ENCODE data around the gene CMSS1. TPM values are rescaled to one million over a fixed set of nuclear protein-coding genes. Genes with fewer than 3 reads are reported as not detected.

The CMSS1 gene
- total and polyA plus RNA-seq, 8 donors: 2.7 to 33.3 (median 22.1) TPM

DNA sequence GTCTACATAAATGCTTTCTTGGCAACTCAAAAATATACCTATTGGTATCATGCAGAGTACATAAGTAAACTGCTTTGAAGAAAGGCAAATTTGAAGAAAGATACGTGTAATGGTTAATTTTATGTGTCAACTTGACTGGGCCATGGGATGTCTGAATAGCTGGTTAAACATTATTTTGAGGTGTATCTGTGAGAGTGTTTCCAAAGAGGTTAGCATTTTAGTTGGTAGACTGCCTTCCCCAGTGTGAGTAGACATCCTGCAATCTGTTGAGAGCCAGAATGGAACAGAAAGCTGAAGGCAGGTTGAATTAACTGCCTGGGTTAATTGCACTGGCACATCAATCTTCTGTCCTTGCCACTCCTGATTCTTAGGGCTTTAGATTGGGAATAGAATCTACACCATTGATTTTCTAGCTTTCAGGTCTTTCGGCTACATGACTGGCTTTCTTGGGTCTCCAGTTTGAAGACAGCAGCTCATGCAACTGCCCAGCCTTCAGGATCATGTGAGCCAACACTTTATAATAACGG, 98.3 kb downstream of the CMSS1 start:
- DNase-seq: no peak
- TF ChIP-seq EP300 (IDR thresholded peaks at IDR 0.05) (no peak), POLR2AphosphoS5 (IDR thresholded peaks at IDR 0.05) (no peak), POLR2A (IDR thresholded peaks at IDR 0.05) (no peak)
- TF ChIP-seq, protein P1, sequence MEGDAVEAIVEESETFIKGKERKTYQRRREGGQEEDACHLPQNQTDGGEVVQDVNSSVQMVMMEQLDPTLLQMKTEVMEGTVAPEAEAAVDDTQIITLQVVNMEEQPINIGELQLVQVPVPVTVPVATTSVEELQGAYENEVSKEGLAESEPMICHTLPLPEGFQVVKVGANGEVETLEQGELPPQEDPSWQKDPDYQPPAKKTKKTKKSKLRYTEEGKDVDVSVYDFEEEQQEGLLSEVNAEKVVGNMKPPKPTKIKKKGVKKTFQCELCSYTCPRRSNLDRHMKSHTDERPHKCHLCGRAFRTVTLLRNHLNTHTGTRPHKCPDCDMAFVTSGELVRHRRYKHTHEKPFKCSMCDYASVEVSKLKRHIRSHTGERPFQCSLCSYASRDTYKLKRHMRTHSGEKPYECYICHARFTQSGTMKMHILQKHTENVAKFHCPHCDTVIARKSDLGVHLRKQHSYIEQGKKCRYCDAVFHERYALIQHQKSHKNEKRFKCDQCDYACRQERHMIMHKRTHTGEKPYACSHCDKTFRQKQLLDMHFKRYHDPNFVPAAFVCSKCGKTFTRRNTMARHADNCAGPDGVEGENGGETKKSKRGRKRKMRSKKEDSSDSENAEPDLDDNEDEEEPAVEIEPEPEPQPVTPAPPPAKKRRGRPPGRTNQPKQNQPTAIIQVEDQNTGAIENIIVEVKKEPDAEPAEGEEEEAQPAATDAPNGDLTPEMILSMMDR (IDR thresholded peaks at IDR 0.05): no peak
- intact Hi-C loops (cut with DNase I; ENCODE audit: low total_unique reads): no loop called here

DNA sequence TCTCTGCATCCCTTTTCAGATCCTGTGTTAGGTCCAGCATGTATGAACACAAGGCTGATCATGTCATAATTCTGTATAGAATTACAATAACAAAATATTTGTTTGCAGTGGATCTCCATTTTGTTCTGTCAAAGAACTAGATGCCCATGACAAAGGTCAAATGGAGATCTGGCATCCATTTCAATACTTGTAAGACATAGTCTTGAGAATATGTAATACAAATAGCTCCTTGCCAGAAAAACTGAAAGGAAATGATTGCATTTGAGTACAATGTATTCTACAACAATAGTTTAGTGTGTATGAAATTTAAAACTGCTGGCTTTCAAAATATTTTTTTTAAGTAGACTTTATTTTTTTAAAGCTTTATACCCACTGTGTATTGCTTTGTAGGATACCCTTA, 101.1 kb downstream of the CMSS1 start:
- H3K4me3 ChIP-seq: no peak overlapping the region
- peaks cover 7 to 27% (median 21%) of the 10 kb centered on the region in 4 donors for H3K4me1 ChIP-seq
- H3K27me3 ChIP-seq: no peaks in the 10 kb centered on the region
- H3K36me3 ChIP-seq: no peaks in the 10 kb centered on the region
- intact Hi-C loops (cut with DNase I; ENCODE audit: low total_unique reads): no loop called here
- TF ChIP-seq POLR2AphosphoS5 (IDR thresholded peaks at IDR 0.05): no peak
- DNase-seq: peak in 1 of 2 donors; percentile 66
- no peaks in the 10 kb centered on the region for H3K9me3 ChIP-seq
- H3K27ac ChIP-seq: no peak overlapping the region

More for the DNA sequence above, 98.3 kb downstream of the CMSS1 start:
- Histone ChIP-seq H3K27me3 (no peaks in the 10 kb centered on the region), H3K9me3 (no peaks in the 10 kb centered on the region), H3K4me3 (no peak overlapping the region), H3K4me1 (peaks cover 2 to 22% (median 16%) of the 10 kb centered on the region in 4 donors), H3K27ac (no peak overlapping the region), H3K36me3 (no peaks in the 10 kb centered on the region)
- WGBS, 5 donors: 83 to 94% (median 88%) methylated on average over 3 of the region's 3 CpGs

DNA sequence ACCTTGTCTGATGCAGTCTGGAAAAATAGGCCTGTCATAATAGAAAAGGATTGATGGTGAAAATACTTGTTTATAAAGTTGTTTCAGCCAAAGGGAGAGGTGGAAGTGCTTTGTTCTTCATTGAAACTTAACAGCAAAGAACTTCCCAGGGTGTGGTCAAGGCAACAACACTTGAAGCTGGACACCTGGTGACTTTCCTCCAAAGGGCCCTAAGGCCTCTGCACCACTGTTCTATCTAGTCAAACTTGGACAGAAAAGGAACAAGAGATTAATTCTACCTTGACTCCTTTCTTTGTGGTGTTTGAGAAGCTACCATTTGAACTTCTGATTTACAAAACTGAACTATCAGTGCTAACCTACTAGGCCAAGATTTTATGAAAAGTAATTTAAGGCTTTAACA, 102.0 kb downstream of the CMSS1 start:
- H3K27me3 ChIP-seq: no peaks in the 10 kb centered on the region
- H3K4me1 ChIP-seq: peaks cover 7 to 36% (median 22%) of the 10 kb centered on the region in 4 donors
- peak overlapping the region in 3 of 5 donors; percentile 61 to 76 (median 72) for H3K27ac ChIP-seq
- no peak for DNase-seq
- intact Hi-C loops (cut with DNase I; ENCODE audit: low total_unique reads): no loop called here
- TF ChIP-seq EP300 (IDR thresholded peaks at IDR 0.05) (no peak), POLR2AphosphoS5 (IDR thresholded peaks at IDR 0.05) (no peak), POLR2A (IDR thresholded peaks at IDR 0.05) (no peak)
- TF ChIP-seq, protein P1 (IDR thresholded peaks at IDR 0.05): no peak
- no peaks in the 10 kb centered on the region for H3K9me3 ChIP-seq
- H3K36me3 ChIP-seq: no peaks in the 10 kb centered on the region
- no peak overlapping the region for H3K4me3 ChIP-seq

DNA sequence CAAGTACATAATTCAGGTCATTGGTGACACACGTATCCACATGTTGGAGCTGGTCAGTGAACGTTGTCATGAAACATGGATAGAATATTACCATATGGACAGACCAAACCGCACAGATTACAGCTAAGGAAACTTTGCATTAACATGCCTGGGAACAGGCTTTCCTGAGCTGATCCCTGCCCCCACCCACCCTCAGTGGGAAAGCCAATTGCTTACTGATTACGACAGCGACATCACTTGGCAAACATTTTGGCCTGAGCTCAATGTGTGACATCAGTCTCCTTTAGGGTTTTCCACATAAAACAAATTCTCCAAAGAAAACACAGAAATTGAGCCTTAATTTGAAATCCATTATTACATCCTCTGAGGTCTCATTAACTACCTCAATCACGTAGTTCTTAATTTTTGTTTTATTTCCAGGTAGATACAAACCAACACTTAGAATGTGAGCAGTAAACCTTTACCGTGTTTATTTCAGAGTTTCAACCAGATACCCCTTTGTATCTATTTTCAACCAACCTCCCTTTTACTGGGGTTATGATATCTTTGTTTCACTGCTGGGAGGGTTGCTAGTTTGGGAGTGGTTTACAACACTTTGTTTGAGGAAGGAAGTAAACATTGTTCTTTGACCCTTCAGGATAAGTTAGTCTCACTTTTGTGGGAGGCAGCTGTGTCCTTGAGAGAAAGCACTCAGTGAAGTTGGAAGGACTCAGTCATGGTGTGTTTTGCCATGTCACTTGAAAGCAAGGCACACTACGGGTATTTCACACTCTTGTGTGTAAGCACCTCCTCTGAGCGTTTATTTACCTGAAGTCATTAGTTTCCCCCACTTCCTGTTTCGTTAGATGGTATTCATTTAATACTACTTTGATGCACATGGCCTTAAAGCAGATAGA, 103.1 kb downstream of the CMSS1 start:
- H3K27ac ChIP-seq: peak overlapping the region; percentile 50 to 80 (median 72)
- peak; percentile 51 to 86 for DNase-seq
- no peaks in the 10 kb centered on the region for H3K27me3 ChIP-seq
- H3K4me1 ChIP-seq: peaks cover 7 to 38% (median 27%) of the 10 kb centered on the region in 4 donors
- no peak overlapping the region for H3K4me3 ChIP-seq
- intact Hi-C loops (cut with DNase I; ENCODE audit: low total_unique reads): no loop called here
- H3K9me3 ChIP-seq: no peaks in the 10 kb centered on the region
- 28 to 51% (median 35%) methylated on average over 10 of the region's 10 CpGs for WGBS, 5 donors
- no peaks in the 10 kb centered on the region for H3K36me3 ChIP-seq
- TF ChIP-seq POLR2AphosphoS5 (IDR thresholded peaks at IDR 0.05) (peak in 1 of 3 donors; percentile 48), EP300 (IDR thresholded peaks at IDR 0.05) (no peak)
- TF ChIP-seq, protein P1 (IDR thresholded peaks at IDR 0.05): no peak

DNA sequence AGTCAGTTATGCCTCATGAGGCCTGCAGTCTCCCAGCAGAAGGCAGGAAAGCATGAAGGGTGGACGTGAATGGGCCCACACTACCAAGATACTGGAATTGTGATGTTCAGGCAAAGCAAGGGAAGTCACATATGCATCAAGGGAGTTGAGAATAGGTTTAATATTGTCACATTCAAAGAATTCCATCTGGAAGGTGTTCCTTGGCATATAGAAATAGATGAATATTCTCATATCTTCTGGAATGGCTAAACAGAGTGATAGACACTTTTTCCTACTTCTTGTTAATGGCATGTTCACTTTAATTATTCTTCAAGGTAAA, 103.7 kb downstream of the CMSS1 start:
- TF ChIP-seq, protein P1 (IDR thresholded peaks at IDR 0.05): no peak
- no peak for TF ChIP-seq POLR2AphosphoS5 (IDR thresholded peaks at IDR 0.05)
- no peak for TF ChIP-seq EP300 (IDR thresholded peaks at IDR 0.05)
- TF ChIP-seq POLR2A (IDR thresholded peaks at IDR 0.05): no peak
- 81 to 87% (median 83%) methylated on average over 1 of the region's 1 CpG for WGBS, 5 donors
- DNase-seq: no peak
- Histone ChIP-seq H3K27me3 (no peaks in the 10 kb centered on the region), H3K9me3 (no peaks in the 10 kb centered on the region), H3K36me3 (no peaks in the 10 kb centered on the region), H3K4me1 (peaks cover 7 to 44% (median 31%) of the 10 kb centered on the region in 4 donors), H3K4me3 (no peak overlapping the region), H3K27ac (peak overlapping the region; percentile 50 to 80 (median 72))
- intact Hi-C loops (cut with DNase I; ENCODE audit: low total_unique reads): no loop called here
